GM12878 (cell line): ENCODE data around the gene STT3B. TPM values are rescaled to one million over a fixed set of nuclear protein-coding genes. Genes with fewer than 3 reads are reported as not detected.

Source experiments
- ATAC-seq: fragments of 200-7000 bp; cut with Tn5 transposase; 3 replicates; pipeline ENCODE4 v1.9.1; 2020; ENCODE audit warnings: mild to moderate bottlenecking, moderate library complexity
- BruUV-seq: library from RNA; stranded (reverse); fragments of 400-500 nt; replicated peaks from 2 replicates; lab custom pipeline; 2021; lab: Mats Ljungman, UMichigan
- CTCF ChIA-PET: fragments of 300-600 bp; sonication (Branson Sonifier 250); formaldehyde crosslinking; extraction: SDS; loops from one replicate; lab custom pipeline; 2021; ENCODE audit warnings: inconsistent platforms; lab: Yijun Ruan, JAX
- POLR2A ChIA-PET: fragments of 350-600 bp; formaldehyde crosslinking; extraction: SDS; loops from one replicate; lab custom pipeline; 2021; ENCODE audit warnings: inconsistent platforms; lab: Charles Lee
- RAD21 ChIA-PET: fragments of 300-600 bp; sonication (Branson Sonifier 250); formaldehyde crosslinking; loops from one replicate; lab custom pipeline; 2023; ENCODE audit warnings: antibody characterized with exemption; ENCODE audit not compliant: unreplicated experiment; lab: Charles Lee
- SMC1A ChIA-PET: fragments of 300-600 bp; sonication (Branson Sonifier 250); formaldehyde crosslinking; loops from one replicate; lab custom pipeline; 2023; ENCODE audit not compliant: unreplicated experiment, uncharacterized antibody; lab: Charles Lee
- DNase-seq: peaks from one replicate; pipeline ENCODE4 v3.0.0-alpha.2; 2011; ENCODE audit warnings: low read depth, low spot score
- FAIRE-seq: peaks from 3 replicates; lab custom pipeline; 2011; peaks lifted over from hg19 to GRCh38; lab: Jason Lieb, UNC
- H2AFZ ChIP-seq: 2 replicates; pipeline ENCODE4 v1.6.0; 2011; ENCODE audit warnings: low read depth, low read length, control low read depth; ENCODE audit not compliant: control insufficient read depth
- H3K27ac ChIP-seq: 2 replicates; pipeline ENCODE4 v1.5.1; 2011; ENCODE audit warnings: control low read depth; ENCODE audit not compliant: control insufficient read depth, insufficient read depth
- H3K27me3 ChIP-seq, 2 experiments: replicated peaks in 1 of 2; 2 replicates each; pipeline versions ENCODE4 v1.6.0 to v1.6.1; 2011; ENCODE audit warnings: low read length in 1 of 2; ENCODE audit not compliant: control insufficient read depth in 2 of 2, insufficient read depth in 2 of 2
- H3K36me3 ChIP-seq, 2 experiments: 2 replicates each; pipeline ENCODE4 v1.5.1; 2011; ENCODE audit warnings: low read length in 1 of 2; ENCODE audit not compliant: control insufficient read depth in 2 of 2, insufficient read depth in 2 of 2
- H3K4me1 ChIP-seq: 2 replicates; pipeline ENCODE4 v1.6.1; 2011; ENCODE audit warnings: mild to moderate bottlenecking, low read length, moderate library complexity, mixed read lengths; ENCODE audit not compliant: control insufficient read depth, insufficient read depth
- H3K4me2 ChIP-seq: 2 replicates; pipeline ENCODE4 v1.6.0; 2011; ENCODE audit warnings: control low read depth; ENCODE audit not compliant: control insufficient read depth, insufficient read depth
- H3K4me3 ChIP-seq: fragments of 200-600 bp; sonication (generic); 2 replicates; pipeline ENCODE4 v1.5.1; 2016
- H3K79me2 ChIP-seq: 2 replicates; pipeline ENCODE4 v1.6.0; 2011; ENCODE audit warnings: low read length; ENCODE audit not compliant: control insufficient read depth, insufficient read depth
- H3K9ac ChIP-seq: 2 replicates; pipeline ENCODE4 v1.8.0; 2011; ENCODE audit warnings: low read length, control low read depth, mixed read lengths; ENCODE audit not compliant: control insufficient read depth, insufficient read depth
- H3K9me3 ChIP-seq: replicated peaks from 3 replicates; pipeline ENCODE4 v1.5.1; 2011; ENCODE audit warnings: mild to moderate bottlenecking, low read length; ENCODE audit not compliant: control insufficient read depth, insufficient read depth
- H4K20me1 ChIP-seq: 2 replicates; pipeline ENCODE4 v1.6.0; 2011; ENCODE audit not compliant: control insufficient read depth, insufficient read depth
- BHLHE40 ChIP-seq, 2 experiments: fragments of 450-650 bp in 1 of 2; IDR thresholded peaks; 2 replicates each; pipeline ENCODE4 v1.6.1; 2011 to 2017; ENCODE audit warnings: low read depth in 2 of 2, borderline replicate concordance in 1 of 2, improper control_type of control experiment in 1 of 2, low read length in 1 of 2, mild to moderate bottlenecking in 1 of 2
- MTA2 ChIP-seq: fragments of 450-650 bp; IDR thresholded peaks from 2 replicates; pipeline ENCODE4 v1.6.1; 2016; ENCODE audit warnings: low read depth, mild to moderate bottlenecking, moderate library complexity
- RAD51 ChIP-seq: fragments of 450-650 bp; IDR thresholded peaks from 2 replicates; pipeline ENCODE4 v1.6.1; 2016; ENCODE audit warnings: moderate library complexity, mild to moderate bottlenecking, inconsistent platforms
- ZNF592 ChIP-seq: fragments of 450-650 bp; IDR thresholded peaks from 2 replicates; pipeline ENCODE4 v1.6.1; 2017; ENCODE audit warnings: mild to moderate bottlenecking, moderate library complexity
- WGBS: methylation state at CpG from one replicate; pipeline ENCODE4 v1.1.6; 2016; ENCODE audit warnings: low lambda C conversion rate; ENCODE audit not compliant: insufficient replicate concordance, insufficient coverage; ENCODE audit errors: missing lambda C conversion rate; 5-methylcytosine and 5-hydroxymethylcytosine counted together
- in situ Hi-C: fragments of 300-500 bp; cut with MboI; formaldehyde crosslinking; loops from 9 replicates; pipeline ENCODE4 v1.14.3; 2018; ENCODE audit warnings: mixed read lengths
- intact Hi-C: fragments of 100-400 bp; cut with micrococcal nuclease; formaldehyde crosslinking; loops from one replicate; pipeline ENCODE4 v1.14.2; 2022; ENCODE audit not compliant: unreplicated experiment
- polyA plus RNA-seq, 11 experiments: library from polyadenylated mRNA; depleted of rRNA in 4 of 11; unstranded in 6 of 11; stranded (reverse) in 5 of 11; fragments of >200 nt; fragmentation: Nextera tagmentation in 4 of 11; fragmentation: Illumina TruSeq in 1 of 11; extraction: Ambion mirVana in 4 of 11; extraction: Trizol in 1 of 11; gene quantifications; 1 replicate in 1 of 11; 2 replicates in 10 of 11; pipeline versions ENCODE4 v1.2.1 to v1.2.3, GENCODE V29; 2011 to 2016; ENCODE audit warnings: inconsistent platforms in 2 of 11, missing spikeins in 2 of 11, low read depth in 1 of 11
- total RNA-seq, 4 experiments: library from RNA; depleted of rRNA in 3 of 4; stranded (reverse); fragments of >200 nt in 3 of 4; fragmentation: Illumina TruSeq in 1 of 4; extraction: Trizol in 1 of 4; gene quantifications; 2 replicates each; pipeline versions ENCODE4 v1.2.1 to v1.2.3, GENCODE V29; 2013 to 2021

Gene STT3B
- total and polyA plus RNA-seq, 10 of the 15 experiments (the other 5 are each of a cell fraction or from before 2014, with no cell fraction given): 19.9 to 208 (median 79.6) TPM

DNA sequence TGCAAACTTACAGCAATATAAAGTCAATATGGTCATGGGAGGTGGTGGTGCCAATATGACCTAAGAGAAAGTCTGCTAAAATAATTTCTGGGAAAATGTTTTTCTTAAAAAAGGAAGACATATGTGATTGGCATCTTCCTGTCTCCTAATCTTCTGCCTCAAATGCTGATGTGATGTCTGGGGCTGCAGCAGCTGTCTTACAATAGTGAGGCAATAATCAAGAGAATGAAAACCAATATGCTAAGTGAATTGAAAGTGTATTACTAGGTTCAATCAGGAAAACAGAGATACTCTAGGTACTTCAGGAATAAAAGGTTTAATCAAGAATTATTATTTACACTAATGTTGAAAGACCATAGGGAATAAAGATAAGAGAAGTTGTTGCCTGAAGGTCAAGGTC, 7.2 kb upstream of the STT3B start (continued):
- TF ChIP-seq BHLHE40 (IDR thresholded peaks at IDR 0.05; ENCODE audit: borderline replicate concordance in 1 of 2, low read depth in 2 of 2, low read length in 1 of 2) (no peak), RAD51 (no peak), MTA2 (no peak)

- ATAC-seq: no peak
These were observed 3.3 kb upstream of the STT3B start for GRCh38 chr3:31529421-31529820.

More at GRCh38 chr3:31529421-31529820, 3.3 kb upstream of the STT3B start:
- no peak overlapping the region for H3K4me3 ChIP-seq
- intact Hi-C loops (no loop called here), in situ Hi-C loops (no loop called here)
- FAIRE-seq: no peak
- H3K27ac ChIP-seq: no peak overlapping the region
- H3K9ac ChIP-seq: no peak overlapping the region
- H3K36me3 ChIP-seq: no peaks in the 10 kb centered on the region
- TF ChIP-seq ZNF592: no peak
- RAD21 ChIA-PET: interaction anchor here (1.2 to 8.0 kb wide), 2 partner anchors 21 to 282 kb away, joined by 3 to 88 read pairs; no protein-coding TSS in a partner anchor
- no peaks in the 10 kb centered on the region for H3K27me3 ChIP-seq
- DNase-seq: no peak
- BruUV-seq: no TSS peak
- SMC1A ChIA-PET: interaction anchor here (0.9 to 2.1 kb wide), 8 partner anchors 12 to 379 kb away, joined by 3 to 9 read pairs (median 4); no protein-coding TSS in a partner anchor
- 0 out of 2 replicates have a peak overlapping the region, but pooled peaks have one; percentile 12 for H3K4me2 ChIP-seq
- no peaks in the 10 kb centered on the region for H3K9me3 ChIP-seq
- 0 out of 2 replicates have a peak, but pooled peaks cover 2% of the 10 kb centered on the region for H3K4me1 ChIP-seq
- WGBS: 45% methylated on average over 1 of the region's 1 CpG
- peaks cover 30% of the 10 kb centered on the region for H3K79me2 ChIP-seq
- CTCF ChIA-PET: no interaction called here
- H2AFZ ChIP-seq: no peak overlapping the region
- POLR2A ChIA-PET: interaction anchor here (0.7 to 2.0 kb wide), 3 partner anchors 10 to 55 kb away, joined by 3 to 5 read pairs (median 3); no protein-coding TSS in a partner anchor
- H4K20me1 ChIP-seq: no peaks in the 10 kb centered on the region
